GM21786 (cell line): ENCODE data around the gene GADL1.

Source experiments
- ATAC-seq: cut with Tn5 transposase; IDR thresholded peaks from one replicate; pipeline ENCODE4 v1.9.1; 2021; ENCODE audit not compliant: unreplicated experiment

GADL1 gene

DNA sequence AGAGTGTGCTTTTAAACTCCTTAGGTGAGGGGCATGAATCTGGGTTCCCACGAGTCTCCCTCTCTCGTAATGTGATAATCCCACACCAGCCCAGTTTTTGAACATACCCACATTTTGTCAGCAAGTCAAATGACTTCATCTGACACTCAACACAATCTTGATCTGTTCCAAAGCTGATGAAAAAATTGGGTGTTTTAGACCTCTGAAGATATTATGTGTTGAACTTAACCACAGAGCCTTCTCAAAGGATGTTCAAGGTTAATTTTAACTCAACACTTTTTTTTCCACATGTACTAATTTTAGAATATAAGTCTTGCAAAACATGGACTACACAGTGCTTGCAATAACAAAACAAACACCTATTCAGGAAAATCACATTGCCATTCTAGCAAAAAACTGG lies 164.9 kb downstream of the GADL1 start:
- ATAC-seq, result no peak

DNA sequence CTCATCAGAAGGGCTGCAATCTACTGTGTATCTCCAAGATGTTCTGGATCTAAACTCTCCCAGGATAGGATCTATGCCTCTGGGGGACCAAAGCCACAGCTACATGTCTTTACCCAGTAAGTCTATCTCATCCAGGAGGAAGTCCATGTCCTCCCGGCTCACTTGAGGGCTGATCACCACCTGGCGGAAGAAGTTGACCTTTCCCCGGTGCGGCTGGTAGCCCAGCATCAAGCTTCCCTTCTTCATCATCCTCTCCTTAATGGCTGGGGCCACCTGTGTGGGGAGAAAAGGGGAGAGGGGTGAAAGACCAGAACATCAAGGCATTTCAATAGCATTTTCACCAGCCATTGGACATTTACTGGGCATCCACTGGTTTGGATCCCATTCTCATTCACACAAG lies 166.3 kb downstream of the GADL1 start:
- no peak for ATAC-seq

DNA sequence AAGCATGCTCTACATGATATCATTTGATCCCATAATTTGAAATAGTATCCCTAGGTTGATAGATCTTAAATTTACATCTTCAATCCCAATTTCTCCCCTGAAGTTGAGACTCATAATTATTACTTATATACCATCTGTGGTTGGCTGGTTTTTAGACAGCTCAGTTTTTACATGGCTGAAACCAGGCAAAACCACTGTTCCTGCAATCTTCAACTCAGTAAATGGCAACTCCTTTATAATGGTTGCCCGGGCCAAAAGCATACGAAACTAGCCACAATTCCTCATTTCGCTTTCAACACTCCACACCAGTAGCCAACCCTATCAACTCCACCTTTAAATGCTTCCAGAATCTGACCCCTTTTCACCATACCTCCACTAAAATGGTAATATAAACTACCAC lies 169.6 kb downstream of the GADL1 start:
- ATAC-seq, result no peak

DNA sequence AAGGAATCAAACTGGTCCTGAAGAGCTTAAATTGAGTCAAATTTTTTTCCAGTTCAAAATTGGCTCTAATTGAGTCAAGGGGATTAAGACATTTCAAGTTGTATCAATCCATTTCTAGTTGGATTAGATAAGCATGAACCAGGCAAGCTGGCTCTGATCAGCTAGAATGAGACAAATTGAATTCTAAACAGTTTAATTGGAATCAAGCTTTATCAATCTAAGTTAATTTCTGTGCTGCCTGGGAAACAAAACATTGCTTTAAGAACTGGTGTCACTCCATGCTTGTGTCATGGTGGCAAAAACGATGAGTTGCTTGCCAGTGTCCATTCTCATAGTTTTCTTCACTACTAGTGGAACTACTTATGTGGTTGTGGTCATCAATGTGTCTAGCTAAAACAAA lies 171.2 kb downstream of the GADL1 start:
- no peak for ATAC-seq

DNA sequence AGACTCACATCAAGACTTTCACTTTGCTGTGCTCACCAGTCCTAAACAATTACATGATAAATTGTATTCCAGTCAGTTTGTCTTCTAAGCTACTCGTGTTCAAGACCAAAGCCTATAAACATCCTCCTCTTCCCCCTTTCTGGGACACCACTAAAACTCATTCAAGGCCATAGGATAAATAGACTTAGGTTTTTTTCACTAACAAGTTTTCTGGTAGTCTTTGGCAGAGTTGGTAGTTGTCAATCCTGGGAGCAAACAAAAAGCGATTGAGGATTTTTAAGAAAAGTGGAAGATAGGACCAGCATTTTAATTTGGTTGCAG lies 173.2 kb downstream of the GADL1 start:
- ATAC-seq, result no peak

DNA sequence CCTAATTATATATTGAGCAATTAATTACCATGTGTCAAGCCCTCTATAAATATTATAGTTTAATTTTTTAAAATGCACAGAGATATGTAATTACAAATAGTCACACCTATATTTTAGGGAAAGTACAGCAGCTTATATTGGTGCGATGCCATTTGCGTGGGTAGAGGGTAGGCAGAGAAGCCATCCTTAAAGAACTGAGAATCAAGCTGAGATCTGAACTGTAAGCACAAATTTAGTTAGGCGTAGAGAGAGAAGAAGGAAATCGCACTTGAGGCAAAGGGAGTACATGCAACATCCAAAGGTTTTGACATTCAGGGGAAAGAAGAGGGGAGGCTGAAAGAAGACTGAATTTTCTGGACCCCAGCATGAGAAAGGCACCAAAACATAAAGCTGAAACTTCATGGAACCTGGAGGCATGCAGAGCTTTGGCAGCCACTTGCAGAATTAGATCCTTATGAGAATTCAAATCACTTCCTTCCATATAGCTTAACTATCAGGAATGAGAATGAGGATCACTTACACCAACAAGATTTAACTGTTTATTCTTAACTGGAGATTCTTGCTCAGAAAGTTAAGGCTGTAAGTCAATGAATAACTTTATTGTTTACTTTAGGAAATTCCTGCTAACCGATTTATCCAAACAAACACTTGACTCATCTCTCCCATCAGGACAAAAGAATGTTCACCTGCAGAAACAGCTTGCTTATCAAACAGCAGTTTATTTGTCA lies 173.7 kb downstream of the GADL1 start:
- no peak for ATAC-seq

DNA sequence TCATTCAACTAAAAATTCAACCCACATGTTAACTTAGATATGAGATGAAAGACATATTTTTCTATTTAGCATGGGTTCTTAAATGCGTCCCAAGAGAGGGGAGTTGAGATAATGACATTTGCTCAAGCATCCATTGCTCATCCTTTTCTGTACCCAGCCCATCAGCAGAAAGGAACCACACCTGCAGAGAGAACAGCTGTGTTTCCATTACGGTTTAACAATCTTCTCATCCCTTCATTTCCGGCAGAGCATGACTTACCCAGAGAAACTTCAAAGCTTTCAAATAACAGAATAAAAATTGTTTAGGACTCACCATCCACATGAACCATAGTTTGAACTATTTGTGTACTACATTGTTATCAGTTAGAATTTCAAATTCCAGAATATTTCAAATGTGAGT lies 174.9 kb downstream of the GADL1 start:
- no peak for ATAC-seq

DNA sequence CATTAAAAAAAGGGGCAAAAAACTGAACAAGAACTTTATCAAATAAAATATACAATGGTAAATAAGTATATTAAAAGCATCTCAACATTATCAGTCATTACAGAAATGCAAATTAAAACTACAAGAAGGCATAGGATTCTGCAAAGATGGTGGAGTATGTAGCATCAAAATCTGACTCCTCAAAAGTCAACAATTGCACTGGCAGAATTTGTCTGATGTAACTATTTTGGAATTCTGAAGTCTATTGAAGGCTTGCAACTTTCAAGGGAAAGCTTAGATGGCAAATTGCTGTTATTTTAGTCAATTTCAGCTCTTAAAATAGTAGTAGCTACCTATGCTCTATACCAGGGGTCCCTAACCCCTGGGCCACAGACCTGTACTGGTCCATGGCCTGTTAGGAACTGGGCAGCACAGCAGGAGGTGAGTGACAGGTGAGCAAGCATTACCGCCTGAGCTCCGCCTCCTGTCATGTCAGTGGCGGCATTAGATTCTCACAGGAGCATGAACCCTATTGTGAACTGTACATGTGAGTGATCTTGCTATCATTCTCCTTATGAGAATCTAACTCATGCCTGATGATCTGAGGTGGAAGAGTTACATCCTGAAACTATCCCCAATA lies 180.5 kb downstream of the GADL1 start:
- ATAC-seq, result no peak

DNA sequence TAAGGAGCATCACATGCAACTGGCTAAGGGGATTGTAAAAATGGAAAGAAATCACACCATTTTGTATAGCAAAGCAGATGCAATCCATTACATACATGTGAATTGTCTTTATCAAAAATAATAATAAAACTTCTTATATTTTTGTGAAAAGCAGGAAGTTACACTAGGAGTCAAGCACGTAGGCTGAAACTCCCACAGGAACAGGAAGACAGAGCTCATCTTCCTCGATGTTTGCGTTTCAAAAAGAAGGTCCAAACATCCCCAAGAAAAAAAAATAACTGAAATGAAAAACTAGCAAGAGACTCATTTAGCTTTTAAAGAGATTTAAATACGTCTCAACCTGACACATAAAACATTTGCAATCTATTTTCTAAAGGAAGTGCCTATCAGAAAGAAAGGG lies 181.5 kb downstream of the GADL1 start:
- no peak for ATAC-seq

DNA sequence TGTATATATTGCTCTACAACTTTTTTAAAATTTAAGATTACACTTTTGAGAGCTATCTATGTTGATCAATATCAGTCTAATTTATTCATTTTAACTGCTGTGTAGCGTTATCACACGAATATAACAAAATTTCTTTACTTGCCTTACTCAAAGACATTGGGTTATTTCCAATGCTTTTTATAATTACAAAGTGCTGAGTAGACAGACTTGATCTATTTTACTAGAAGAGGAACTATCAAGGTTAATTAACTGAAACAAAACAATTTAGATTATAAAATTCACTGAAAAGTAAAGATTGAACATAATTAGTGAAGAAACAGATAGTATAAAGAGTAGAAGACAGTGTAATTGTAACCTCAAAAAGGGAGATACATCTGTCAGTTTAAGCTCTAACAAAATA lies 182.6 kb downstream of the GADL1 start:
- no peak for ATAC-seq

DNA sequence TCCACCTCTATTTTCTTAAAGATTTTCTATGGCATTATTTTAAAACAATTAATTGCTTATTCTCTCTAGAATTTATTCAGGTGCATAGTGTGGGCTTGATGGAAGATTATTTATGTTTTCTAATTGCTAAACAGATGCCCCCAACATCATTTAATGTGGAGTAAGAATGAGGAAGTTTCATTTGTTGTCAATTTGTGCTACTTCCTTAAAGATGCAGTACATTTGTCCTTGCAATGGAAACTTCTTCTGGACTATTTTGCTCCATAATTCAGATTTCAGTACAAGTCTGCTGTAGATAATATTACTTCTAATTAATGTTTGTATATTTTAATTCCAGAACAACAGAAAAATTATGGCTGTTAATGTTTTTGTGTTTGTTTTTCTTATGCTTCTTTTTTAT lies 183.3 kb downstream of the GADL1 start:
- ATAC-seq, result no peak

DNA sequence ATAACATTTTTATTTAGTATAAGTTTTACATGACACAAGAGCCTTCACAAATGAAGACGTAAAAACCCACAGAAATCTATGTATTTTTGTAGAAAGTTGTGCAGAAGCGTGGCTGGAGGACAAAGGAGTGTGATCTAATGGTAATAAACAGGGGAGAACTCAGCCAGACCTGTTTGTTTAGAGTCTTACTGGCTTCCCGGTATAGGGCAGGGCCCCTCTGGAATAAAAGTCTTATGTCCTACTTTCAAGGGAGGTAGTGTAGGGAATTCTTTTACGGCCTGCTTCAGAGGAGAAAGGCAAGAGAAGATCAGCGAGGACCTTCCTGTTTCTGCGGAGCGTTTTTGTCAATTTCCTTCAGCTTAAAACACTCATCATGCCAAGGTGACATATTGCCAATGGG lies 184.4 kb downstream of the GADL1 start:
- ATAC-seq, result no peak

DNA sequence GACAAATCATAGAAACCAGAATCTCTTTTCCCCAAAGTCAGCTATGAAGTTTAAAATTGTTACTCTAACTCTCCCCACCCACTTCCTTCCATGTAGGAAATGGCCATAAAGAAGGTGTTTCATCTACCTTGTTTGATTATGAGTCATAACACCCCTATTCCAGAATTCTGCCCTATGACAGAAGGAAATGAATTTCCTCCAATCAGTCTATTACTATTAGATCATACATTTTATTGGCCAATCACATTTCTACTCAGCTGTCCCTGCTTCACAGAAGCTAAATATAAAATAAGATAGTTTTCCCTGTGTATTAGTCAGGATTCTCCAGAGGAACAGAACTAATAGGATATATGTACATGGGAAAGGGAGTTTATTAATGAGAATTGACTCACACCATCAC lies 186.0 kb downstream of the GADL1 start:
- ATAC-seq, result no peak

DNA sequence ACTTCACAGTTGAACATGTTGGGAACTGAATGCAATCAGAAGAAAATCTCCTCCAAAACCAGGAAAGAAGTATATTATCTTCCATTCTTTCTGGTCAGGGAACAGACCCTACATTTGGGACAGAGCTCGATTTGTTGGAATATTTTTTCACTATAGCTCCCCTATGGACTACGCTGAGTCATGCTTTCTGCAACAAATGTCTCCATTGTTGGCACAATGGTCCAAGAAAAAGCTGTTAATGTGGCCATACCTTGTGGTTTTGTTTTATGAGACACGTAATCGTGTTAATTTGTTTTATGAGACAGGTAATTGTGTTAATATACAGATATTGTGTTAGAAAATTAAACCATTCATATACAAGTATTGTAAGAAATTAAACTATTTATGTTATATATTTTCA lies 186.6 kb downstream of the GADL1 start:
- ATAC-seq, result no peak

DNA sequence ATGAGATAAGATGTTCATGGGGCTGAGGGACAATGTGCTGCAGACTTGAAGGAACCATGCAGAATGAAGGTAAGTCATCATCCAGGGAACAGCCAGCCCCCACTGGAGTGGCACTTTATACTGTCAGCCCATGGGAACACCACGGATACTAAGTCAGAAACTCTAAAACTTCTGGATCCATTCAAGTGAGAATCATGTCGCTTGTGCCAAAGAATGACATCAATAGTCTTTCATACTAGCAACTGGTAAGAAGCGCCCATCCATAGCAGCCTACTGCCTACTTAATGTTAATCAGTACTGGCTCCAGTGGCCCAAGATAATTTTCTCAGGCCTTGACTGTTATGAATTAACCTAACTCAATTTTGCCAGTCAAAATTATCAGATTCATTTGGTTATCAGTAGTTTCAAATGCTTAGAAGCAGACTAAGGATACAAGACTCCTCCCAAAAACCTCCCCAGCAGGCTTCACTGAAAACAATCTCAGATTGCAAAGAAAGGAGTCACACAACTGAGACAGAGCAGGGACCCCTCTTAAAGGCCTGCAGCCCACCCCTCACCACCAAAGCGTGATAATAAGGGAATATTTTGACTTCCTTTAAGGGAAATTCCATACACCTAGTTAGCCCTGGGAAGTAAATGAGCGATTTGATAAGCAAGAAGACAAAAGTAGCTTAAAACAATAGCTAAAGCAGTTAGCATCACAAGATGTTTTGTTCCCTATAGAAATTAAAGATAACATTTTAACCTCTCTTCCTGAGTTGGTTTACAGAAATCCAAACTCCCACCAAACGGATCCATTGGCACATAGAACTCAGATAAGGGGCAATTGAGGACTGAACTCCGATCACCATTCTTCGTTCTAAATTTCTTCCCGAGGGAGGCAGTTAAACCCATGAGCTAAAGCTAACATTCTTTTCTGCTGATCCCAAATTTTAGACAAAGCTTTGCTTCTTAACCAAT lies 189.2 kb downstream of the GADL1 start:
- ATAC-seq, result no peak

DNA sequence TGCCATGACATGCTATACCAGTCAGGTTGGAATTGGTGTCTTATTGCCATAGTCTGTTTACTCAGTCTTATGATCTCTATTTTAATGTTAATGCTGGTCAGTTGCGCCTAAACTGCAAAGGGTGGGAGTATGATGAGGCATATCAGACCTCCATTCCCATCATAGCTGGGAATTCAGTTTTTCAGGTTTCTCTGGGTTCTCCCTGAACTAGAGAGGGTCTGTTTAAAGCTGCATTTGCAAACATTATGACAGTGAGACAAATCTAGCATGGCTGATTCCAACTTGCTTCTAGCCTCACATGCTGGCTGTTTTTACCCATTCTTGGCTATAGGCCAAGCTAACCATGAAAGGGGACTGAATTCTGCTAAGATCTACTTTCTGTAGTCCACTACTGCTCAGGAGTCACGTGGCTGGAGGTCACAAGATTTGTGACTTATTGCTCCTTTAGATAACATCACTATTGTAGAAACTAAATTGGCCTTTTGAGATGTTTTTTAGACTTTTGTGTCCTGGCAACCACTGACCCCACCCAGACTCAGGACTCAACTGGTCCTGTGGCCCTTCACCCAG lies 191.5 kb downstream of the GADL1 start:
- no peak for ATAC-seq

DNA sequence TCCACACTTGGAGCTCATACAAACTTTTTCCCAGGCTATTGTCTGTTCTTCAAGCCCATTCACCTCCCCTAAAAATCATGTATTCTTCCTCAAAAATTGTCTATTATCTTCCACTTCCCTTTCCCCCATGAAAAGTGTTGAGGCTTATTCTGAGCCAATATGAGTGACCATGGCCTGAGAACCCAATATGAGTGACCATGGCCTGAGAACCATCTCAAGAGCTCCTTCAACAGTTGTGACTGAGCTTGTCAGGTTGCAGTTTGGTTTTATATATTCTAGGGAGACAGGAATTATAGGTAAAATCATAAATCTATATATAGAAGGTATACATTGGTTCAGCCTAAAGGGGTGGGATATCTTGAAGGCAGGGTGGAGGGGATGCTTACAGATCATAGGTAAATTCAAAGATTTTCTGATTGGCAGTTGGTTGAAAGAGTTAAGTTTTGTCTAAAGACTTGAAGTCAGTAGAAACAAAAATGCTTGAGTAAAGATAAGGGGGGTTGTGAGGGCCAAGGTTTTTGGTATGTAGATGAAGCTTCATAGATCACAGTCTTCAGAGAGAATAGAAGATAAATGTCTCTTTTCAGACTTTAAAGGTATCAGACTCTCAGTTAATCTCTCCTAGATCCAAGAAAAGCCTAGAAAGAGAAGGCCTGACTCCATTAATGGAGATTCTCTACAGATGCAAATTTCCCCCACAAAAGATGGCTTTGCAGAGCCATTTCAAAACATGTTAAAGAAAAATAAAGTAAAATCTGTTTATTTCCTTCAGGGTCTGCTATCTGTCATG lies 192.2 kb downstream of the GADL1 start:
- ATAC-seq, result no peak

DNA sequence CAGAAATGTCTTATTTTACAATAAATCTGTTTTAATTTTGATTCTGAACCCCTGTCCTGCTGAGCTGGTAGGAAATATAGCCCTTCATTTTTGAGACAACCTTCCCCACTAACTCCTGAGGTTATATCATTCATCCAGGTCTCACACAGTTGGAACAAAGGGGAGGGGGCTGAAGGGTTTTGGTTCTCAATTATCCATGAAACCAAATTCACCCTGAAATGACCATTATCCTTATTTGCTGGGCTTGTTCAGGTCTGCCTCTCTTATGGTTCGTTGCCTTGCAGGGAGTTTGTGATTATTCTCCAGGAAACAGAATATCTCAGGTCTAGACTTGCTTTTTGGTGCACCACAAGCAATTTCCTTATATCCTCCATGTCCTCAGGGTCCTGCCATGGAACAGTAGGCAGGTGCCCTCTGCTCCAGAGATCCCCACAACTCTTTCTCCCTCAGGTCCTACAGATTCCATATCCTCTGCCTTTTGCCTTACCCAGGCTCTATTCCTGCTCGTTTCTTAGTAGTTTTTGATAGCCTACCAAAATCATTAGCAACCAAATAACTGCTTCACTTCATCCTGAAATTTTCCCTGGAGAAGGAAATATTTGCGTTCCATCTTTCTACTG lies 193.6 kb downstream of the GADL1 start:
- ATAC-seq, result no peak

DNA sequence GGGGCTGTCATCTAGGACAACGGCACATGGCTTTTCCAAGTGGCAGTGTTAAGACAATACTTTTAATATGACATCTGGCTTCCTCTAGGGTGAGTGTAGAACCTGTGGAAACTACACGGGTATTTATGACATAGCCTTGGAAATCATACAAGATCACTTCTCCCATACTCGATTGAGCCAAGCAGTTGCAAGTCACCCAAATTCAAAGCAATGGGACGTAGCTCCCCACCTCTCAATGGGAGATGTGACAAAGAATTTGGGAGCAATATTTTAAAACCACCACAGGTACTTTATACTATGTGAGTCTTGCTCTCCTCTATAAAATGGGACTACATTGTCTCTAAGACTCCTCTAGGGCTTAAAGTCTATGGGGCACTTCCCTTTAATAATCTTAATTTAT lies 194.5 kb downstream of the GADL1 start:
- no peak for ATAC-seq

DNA sequence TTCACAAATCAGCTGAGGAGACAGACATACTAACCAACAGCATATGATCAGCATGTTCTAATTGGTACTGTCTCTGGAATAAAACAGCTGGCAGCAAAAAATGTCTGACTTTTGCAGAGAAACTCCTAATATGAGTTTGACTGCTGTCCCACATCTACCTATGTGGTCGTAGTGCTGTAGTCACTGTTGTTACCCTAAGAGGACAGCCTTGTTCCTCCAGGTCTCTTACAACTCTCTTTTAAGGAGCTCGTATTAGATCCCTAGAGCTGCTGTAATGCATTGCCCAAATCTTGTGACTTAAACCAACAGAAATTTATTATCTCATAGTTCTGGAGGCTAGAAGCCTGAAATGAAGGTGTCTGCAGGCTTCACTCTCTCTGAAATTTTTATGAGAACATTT lies 195.9 kb downstream of the GADL1 start:
- no peak for ATAC-seq

DNA sequence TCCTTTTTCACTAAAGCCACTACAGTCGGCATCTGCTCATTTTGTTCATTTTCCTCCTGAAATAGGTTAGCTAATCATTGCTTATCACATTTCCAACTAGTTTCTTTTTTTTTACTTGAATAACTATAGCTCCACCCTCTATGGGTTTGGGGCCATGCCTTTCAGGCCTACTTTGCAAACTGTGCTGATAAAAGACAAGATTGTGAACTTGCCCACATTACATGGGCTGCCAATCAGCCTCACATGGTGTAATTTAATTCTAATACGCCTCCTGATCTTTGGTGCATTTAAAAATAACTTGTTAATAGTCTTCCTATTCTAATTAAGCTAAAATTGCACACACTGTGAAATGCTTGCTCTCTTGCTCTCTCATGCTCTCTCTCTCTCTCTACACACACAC lies 197.6 kb downstream of the GADL1 start:
- no peak for ATAC-seq
